Measurements from ENCODE around the gene CD248.
"Not testable (repeated sequence)": the region's sequence is repeated elsewhere in the genome, so short reads cannot be mapped to it uniquely, and the experiment has no call there.

CD248 gene, protein sequence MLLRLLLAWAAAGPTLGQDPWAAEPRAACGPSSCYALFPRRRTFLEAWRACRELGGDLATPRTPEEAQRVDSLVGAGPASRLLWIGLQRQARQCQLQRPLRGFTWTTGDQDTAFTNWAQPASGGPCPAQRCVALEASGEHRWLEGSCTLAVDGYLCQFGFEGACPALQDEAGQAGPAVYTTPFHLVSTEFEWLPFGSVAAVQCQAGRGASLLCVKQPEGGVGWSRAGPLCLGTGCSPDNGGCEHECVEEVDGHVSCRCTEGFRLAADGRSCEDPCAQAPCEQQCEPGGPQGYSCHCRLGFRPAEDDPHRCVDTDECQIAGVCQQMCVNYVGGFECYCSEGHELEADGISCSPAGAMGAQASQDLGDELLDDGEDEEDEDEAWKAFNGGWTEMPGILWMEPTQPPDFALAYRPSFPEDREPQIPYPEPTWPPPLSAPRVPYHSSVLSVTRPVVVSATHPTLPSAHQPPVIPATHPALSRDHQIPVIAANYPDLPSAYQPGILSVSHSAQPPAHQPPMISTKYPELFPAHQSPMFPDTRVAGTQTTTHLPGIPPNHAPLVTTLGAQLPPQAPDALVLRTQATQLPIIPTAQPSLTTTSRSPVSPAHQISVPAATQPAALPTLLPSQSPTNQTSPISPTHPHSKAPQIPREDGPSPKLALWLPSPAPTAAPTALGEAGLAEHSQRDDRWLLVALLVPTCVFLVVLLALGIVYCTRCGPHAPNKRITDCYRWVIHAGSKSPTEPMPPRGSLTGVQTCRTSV

DNA sequence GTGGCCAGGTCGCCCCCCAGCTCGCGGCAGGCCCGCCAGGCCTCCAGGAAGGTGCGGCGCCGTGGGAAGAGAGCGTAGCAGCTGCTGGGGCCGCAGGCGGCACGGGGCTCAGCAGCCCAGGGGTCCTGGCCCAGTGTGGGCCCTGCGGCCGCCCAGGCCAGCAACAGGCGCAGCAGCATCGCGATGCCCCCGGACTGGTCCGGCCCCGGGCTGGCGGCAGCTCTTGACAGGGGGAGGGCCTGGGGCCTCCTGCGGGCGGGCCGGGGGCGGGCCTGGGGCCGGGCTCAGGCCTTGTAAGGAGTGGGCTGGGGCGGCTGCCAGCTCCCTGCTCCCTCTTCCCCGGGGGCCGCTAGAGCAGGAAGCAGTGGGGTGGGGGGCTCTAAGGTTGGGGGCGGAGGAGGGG, at the start of gene CD248:
Gene CD248 (minus strand): TSS at position 196 of the 403 bp plus-strand sequence. CDS start 17 bp downstream, at position 179.
- no peak for DNase-seq

GRCh38 chr11:66365711-66366619, 49.1 kb upstream of the CD248 start:
- DNase-seq: no peak

DNA sequence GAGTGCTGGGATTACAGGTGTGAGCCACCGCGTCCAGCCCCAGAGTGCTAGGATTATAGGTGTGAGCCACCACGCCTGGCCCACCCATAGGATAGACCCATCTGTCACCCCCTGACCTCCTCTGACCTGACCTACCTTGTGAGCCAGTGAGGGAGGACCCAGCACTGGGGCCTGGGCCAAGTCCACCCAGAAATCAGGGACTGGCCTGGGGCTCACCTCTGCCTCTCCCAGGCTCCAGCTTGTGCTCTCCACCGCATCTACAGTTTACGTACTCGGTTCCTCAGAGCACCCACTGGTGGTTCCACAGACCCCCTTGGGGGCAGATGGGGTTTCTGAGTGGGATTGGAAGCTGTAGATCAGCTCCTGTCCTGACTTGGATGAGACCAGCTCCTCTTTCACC, 48.3 kb upstream of the CD248 start:
- no peak for DNase-seq

- peak; percentile 41 for DNase-seq
Observed at GRCh38 chr11:66363805-66364535, 47.1 kb upstream of the CD248 start.

GRCh38 chr11:66363187-66363601, 46.4 kb upstream of the CD248 start:
- DNase-seq: no peak

GRCh38 chr11:66362481-66363147, 45.8 kb upstream of the CD248 start:
- no peak for DNase-seq

GRCh38 chr11:66361502-66361941, 44.7 kb upstream of the CD248 start:
- no peak for DNase-seq

DNA sequence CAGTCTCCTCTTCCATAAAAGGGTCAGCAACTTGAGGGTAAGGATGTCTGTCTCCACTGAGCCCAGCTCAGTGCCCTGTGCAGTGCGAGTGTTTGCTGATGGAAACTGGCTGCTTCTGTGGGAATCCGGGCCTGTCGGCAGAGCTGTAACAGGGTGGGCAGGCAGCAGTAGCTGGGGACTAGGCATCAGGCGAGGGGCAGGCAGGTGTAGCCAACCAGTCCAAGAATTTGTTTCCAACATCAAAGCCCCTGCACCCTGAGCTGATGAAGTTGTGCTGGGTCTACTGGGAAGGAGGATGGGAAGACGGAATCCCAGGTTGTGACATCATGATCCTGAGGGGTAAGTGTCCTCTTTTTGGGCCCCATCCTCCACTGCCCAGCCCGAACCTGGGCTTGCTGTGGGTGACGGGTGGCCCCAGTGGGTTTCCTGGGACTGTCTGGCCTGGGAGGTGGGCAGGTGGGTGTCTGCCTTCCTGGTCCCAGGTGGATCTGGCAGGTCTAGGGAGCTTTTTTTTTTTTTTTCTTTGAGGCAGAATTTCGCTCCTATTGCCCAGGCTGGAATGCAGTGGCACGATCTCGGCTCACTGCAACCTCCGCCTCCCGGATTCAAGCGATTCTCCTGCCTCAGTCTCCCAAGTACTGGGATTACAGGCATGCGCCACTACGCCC, 43.7 kb upstream of the CD248 start:
- DNase-seq: no peak

DNA sequence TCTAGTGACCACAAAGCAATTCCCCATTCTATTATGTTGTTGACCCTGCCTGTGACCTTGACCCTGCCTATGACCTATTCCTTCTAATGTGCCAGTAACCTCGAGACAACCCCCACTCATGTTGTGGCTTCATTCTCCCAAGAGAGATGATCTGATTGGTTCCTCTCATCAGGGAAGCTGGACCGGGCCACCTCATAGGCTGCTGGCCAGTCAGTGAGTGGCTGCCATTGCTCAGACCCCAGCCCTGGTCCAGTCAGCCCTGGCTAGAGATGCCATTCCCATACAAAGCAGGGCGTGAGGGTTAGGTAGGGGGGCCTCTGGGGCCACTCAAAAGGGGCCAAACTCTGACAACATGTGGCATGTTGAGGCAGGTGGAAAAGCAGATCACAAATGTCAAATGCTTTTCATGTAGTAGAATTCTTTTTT, 42.8 kb upstream of the CD248 start:
- DNase-seq: no peak

GRCh38 chr11:66350560-66351235, 33.9 kb upstream of the CD248 start:
- not testable (repeated sequence) for DNase-seq

- DNase-seq: no peak
Observed at GRCh38 chr11:66349084-66349386, 32.2 kb upstream of the CD248 start.

DNA sequence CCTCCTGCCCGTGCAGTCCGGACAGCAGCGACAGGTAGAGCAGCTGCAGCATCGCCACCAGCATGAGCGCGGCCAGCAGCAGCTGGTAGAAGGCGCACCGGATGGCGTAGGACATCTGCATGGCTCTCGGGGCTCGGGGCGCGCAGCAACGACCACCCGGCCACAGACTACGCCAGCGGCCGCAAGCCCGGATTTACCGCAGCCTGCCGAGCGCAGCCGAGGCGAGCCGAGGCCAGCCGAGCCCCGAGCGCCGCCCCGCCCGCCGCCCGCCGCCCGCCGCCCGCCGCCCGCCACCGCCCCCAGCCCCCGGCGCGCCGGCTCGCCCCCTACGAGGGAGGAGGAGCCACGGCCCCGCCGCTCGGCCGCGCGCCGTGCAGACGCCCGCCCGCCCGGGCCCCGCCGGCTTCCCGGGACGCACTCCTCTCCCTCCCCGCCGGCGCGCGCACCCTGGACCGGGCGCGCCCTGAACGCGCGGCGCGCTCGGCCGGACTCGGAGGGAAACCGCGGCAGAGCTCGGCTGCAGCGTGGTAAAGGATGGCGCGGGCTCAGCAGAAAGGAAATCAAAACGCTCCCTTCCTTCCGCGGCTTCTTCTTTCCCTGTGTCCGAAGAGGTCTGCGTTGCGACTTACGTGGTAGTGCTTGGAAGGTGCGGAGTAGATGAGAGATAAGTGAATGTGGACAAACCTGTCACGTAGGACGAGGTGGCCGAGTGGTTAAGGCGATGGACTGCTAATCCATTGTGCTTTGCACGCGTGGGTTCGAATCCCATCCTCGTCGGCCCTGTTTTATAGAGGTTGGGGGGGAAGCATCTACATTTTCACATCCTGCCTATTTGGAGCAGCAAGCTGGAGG, 30.8 kb upstream of the CD248 start, which contains the start of gene B4GAT1:
Gene B4GAT1 (minus strand): TSS at position 205 of the 852 bp plus-strand sequence. CDS start 84 bp downstream, at position 121.
- peak; percentile 84 for DNase-seq

DNA sequence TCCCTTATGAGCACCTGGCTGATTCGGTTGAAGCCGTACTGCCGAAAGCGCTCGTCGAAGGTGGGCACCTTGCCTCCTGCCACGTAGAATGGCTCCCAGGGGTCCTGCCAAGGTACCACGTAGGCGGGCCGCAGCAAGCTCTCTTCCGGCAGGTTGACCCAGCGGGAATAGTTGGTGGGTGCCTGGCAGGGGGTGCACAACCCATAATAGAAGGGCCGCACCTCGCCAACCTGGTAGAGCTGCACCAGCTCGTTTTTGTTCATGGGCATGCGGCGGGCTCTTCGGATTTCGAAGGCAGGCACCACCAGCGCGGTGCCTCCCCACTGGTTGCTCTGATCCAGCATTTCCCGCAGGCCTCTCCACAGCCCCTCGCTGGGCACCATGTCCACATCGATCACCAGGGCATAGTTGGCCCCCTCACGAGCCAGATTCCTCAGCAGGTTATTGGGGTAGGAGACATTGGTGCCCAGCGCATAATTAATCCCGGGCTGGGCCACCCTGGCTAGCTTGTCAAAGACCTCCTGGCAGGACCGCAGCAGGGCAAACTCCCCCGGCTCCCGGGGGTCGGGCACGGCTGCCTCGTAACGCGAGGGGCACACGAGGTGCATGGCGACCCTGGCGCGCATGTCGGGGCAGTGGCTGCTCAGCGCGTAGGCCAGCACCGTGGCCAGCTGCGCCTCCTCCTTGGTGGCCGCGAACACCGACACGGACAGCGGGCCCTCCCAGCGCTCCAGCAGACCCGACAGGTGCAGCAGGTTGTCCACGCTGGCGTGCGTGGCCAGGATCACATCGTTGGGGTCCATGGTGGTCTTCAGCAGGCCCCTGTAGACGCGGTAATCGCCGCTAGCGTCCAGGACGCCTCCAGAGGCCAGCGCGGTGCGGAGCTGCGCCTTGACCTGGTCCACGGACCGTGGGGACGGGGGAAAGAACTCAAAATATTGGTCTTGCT, 29.9 kb upstream of the CD248 start:
- no peak for DNase-seq

GRCh38 chr11:66345316-66345649, 28.4 kb upstream of the CD248 start:
- no peak for DNase-seq

- peak; percentile 95 for DNase-seq
Observed at GRCh38 chr11:66344550-66345315, 27.9 kb upstream of the CD248 start, which contains the start of gene BRMS1. Gene BRMS1 (minus strand): TSS chr11:66345104. CDS start chr11:66342234, 2,870 bp downstream.

DNA sequence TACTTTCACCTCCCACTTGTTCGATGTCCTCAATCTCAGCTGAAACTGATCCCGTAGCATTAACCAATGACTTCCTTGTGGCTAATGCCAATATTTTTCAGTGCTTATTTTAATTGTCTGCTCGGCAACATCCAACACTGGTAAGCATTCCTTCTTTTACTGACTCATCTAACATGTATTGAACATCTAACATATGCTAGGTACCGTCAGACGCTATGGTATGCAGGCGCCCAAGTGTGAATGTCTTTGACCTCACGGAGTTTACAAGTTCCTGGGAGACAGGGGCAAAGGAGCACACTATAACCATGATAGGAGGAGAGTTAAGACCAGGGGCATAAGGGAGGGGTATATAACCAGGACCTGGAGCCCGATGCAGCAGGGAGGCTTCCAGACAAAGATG, 26.3 kb upstream of the CD248 start:
- no peak for DNase-seq

DNA sequence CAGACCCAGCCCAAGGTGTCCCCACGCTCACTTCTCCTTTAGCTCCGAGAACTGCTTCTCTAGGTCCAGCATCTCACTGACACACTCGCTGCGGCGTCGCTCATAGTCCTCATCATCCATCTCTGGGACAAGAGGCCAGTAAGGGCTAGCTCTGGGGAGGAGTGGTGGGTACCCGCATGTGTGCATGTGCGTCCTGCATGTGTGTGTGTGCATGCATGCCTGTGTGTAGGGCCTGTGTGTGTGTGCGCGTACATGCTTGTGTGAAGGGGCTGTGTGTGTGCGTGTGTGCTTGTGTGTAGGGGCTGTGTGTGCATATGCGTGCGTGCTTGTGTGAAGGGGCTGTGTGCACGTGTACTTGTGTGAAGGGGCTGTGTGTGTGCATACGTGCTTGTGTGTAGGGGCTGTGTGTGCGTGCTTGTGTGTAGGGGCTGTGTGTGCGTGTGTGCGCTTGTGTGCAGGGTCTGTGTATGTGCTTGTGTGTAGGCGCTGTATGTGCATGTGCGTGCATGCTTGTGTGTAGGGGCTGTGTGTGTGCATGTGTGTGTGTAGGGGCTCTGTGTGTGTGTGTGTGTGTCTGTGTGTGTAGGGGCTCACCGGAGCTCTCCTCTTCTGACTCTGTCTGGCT, 24.8 kb upstream of the CD248 start:
- no peak for DNase-seq

All from CD4-positive, alpha-beta T cell treated with Interleukin-4 for 4 hours (primary cell).